ENCODE data around the gene RNF213.

DNA sequence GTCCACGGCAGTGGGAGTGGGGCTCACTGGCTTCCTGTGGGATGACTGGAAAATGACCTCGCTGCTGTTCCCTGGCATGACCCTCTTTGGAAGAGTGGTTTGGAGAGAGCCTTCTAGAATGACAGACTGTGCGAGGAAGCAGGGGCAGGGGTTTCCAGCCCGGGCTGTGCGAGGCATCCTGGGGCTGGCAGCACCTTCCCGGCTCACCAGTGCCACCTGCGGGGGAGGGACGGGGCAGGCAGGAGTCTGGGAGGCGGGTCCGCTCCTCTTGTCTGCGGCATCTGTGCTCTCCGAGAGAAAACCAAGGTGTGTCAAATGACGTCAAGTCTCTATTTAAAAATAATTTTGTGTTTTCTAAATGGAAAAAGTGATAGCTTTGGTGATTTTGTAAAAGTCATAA is 7.8 kb upstream of the RNF213 start:
- TF ChIP-seq, protein P1, sequence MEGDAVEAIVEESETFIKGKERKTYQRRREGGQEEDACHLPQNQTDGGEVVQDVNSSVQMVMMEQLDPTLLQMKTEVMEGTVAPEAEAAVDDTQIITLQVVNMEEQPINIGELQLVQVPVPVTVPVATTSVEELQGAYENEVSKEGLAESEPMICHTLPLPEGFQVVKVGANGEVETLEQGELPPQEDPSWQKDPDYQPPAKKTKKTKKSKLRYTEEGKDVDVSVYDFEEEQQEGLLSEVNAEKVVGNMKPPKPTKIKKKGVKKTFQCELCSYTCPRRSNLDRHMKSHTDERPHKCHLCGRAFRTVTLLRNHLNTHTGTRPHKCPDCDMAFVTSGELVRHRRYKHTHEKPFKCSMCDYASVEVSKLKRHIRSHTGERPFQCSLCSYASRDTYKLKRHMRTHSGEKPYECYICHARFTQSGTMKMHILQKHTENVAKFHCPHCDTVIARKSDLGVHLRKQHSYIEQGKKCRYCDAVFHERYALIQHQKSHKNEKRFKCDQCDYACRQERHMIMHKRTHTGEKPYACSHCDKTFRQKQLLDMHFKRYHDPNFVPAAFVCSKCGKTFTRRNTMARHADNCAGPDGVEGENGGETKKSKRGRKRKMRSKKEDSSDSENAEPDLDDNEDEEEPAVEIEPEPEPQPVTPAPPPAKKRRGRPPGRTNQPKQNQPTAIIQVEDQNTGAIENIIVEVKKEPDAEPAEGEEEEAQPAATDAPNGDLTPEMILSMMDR (conservative IDR thresholded peaks at IDR 0.05), result no peak
- no peak for TF ChIP-seq EZH2 (IDR thresholded peaks at IDR 0.05; ENCODE audit: low read depth)

Data from PC-9 (cell line).